CD14-positive monocyte (primary cell): ENCODE data around the gene NPPA. TPM values are rescaled to one million over a fixed set of nuclear protein-coding genes. Genes with fewer than 3 reads are reported as not detected.

Experiments
- DNase-seq, 3 donors: peaks; one replicate each; pipeline ENCODE4 v3.0.0-alpha.2; 2011 to 2022
- H2AFZ ChIP-seq: 2 replicates; pipeline ENCODE4 v1.6.0; 2012; ENCODE audit warnings: mild to moderate bottlenecking, low read depth, low read length, inconsistent platforms; ENCODE audit not compliant: insufficient read depth, poor library complexity, severe bottlenecking
- H3K27ac ChIP-seq, 2 donors: 1 replicate in 1 of 2; 2 replicates in 1 of 2; pipeline ENCODE4 v1.5.1; 2012 to 2013; ENCODE audit warnings: low read length in 2 of 2, control low read depth in 1 of 2, inconsistent platforms in 1 of 2, low read depth in 1 of 2, mild to moderate bottlenecking in 1 of 2
- H3K27me3 ChIP-seq, 2 donors: one replicate each; pipeline versions ENCODE4 v1.6.0 to v1.6.1; 2011 to 2013; ENCODE audit warnings: low read length in 2 of 2; ENCODE audit not compliant: control insufficient read depth in 2 of 2, insufficient read depth in 2 of 2
- H3K36me3 ChIP-seq, 2 donors: replicated peaks in 1 of 2; 1 replicate in 1 of 2; 2 replicates in 1 of 2; pipeline versions ENCODE4 v1.5.1 to v1.6.1; 2012 to 2013; ENCODE audit warnings: low read length in 2 of 2, control low read depth in 1 of 2, inconsistent platforms in 1 of 2, mild to moderate bottlenecking in 1 of 2; ENCODE audit not compliant: insufficient read depth in 2 of 2, control insufficient read depth in 1 of 2
- H3K4me1 ChIP-seq, 2 donors: 1 replicate in 1 of 2; 2 replicates in 1 of 2; pipeline versions ENCODE4 v1.5.1 to v1.6.1; 2012 to 2013; ENCODE audit warnings: low read length in 2 of 2, control low read depth in 1 of 2, inconsistent platforms in 1 of 2, mild to moderate bottlenecking in 1 of 2, moderate library complexity in 1 of 2; ENCODE audit not compliant: insufficient read depth in 2 of 2, control insufficient read depth in 1 of 2
- H3K4me2 ChIP-seq: replicated peaks from 2 replicates; pipeline ENCODE3; 2012; ENCODE audit warnings: low read length, moderate library complexity, mild to moderate bottlenecking; ENCODE audit not compliant: poor library complexity, severe bottlenecking; ENCODE audit errors: extremely low read depth
- H3K4me3 ChIP-seq, 3 experiments: fragments of 200-600 bp in 1 of 3; sonication (generic) in 1 of 3; replicated peaks in 1 of 3; 1 replicate in 2 of 3; 2 replicates in 1 of 3; pipeline ENCODE4 v1.5.1; 2011 to 2013; ENCODE audit warnings: low read length in 3 of 3, mild to moderate bottlenecking in 3 of 3, control low read depth in 2 of 3, low read depth in 2 of 3, inconsistent platforms in 1 of 3, moderate library complexity in 1 of 3
- H3K79me2 ChIP-seq: 2 replicates; pipeline ENCODE4 v1.6.0; 2012; ENCODE audit warnings: mild to moderate bottlenecking, control low read depth, inconsistent platforms, low read length, moderate library complexity; ENCODE audit not compliant: insufficient read depth
- H3K9ac ChIP-seq: 2 replicates; pipeline ENCODE4 v1.6.0; 2017; ENCODE audit warnings: low read length, mild to moderate bottlenecking; ENCODE audit not compliant: insufficient read depth, poor library complexity, severe bottlenecking
- H3K9me3 ChIP-seq, 2 donors: replicated peaks in 1 of 2; 1 replicate in 1 of 2; 2 replicates in 1 of 2; pipeline versions ENCODE4 v1.5.1 to v1.6.1; 2012 to 2013; ENCODE audit warnings: low read length in 2 of 2, control low read depth in 1 of 2; ENCODE audit not compliant: control insufficient read depth in 1 of 2, insufficient read depth in 1 of 2
- H4K20me1 ChIP-seq: 2 replicates; pipeline ENCODE4 v1.6.0; 2012; ENCODE audit warnings: mild to moderate bottlenecking, low read length, control low read depth, moderate library complexity; ENCODE audit not compliant: insufficient read depth
- H3K27ac Mint-ChIP-seq, 7 donors: one replicate each; pipeline ENCODE4 v1.8.0; 2020; ENCODE audit warnings: mild to moderate bottlenecking in 7 of 7, mixed read lengths in 7 of 7, moderate library complexity in 6 of 7, inconsistent platforms in 2 of 7
- H3K27me3 Mint-ChIP-seq, 3 donors: one replicate each; pipeline ENCODE4 v1.8.0; 2021 to 2022; ENCODE audit warnings: low read depth in 3 of 3, mild to moderate bottlenecking in 3 of 3, mixed read lengths in 3 of 3, moderate library complexity in 3 of 3, inconsistent platforms in 1 of 3
- H3K36me3 Mint-ChIP-seq, 2 donors: one replicate each; pipeline ENCODE4 v1.8.0; 2020; ENCODE audit warnings: mixed read lengths in 2 of 2, inconsistent platforms in 1 of 2, mild to moderate bottlenecking in 1 of 2
- H3K4me1 Mint-ChIP-seq: one replicate; pipeline ENCODE4 v1.8.0; 2020; ENCODE audit warnings: mild to moderate bottlenecking, mixed read lengths
- H3K4me3 Mint-ChIP-seq, 2 donors: one replicate each; pipeline ENCODE4 v1.8.0; 2020; ENCODE audit warnings: mild to moderate bottlenecking in 2 of 2, mixed read lengths in 2 of 2, moderate library complexity in 1 of 2
- H3K9me3 Mint-ChIP-seq, 7 donors: one replicate each; pipeline ENCODE4 v1.8.0; 2020 to 2022; ENCODE audit warnings: mixed read lengths in 7 of 7, mild to moderate bottlenecking in 6 of 7, moderate library complexity in 6 of 7, inconsistent platforms in 2 of 7
- CTCF ChIP-seq: fragments of 200-600 bp; IDR thresholded peaks from one replicate; pipeline ENCODE4 v1.8.0; 2022; ENCODE audit warnings: antibody characterized with exemption, mild to moderate bottlenecking
- WGBS: methylation state at CpG from one replicate; pipeline ENCODE4 v1.1.5; 2013; ENCODE audit warnings: missing lambda C conversion rate; ENCODE audit not compliant: insufficient coverage; 5-methylcytosine and 5-hydroxymethylcytosine counted together
- intact Hi-C, 2 donors: fragments of 100-400 bp; cut with micrococcal nuclease; formaldehyde crosslinking; loops; one replicate each; pipeline versions ENCODE4 v1.15.0 to v1.15.1; 2023
- polyA plus RNA-seq, 3 donors: library from polyadenylated mRNA; depleted of rRNA in 1 of 3; unstranded in 2 of 3; stranded (reverse) in 1 of 3; fragments of 300-500 nt in 2 of 3; fragments of >200 nt in 1 of 3; fragmentation: Illumina TruSeq in 2 of 3; gene quantifications; 1 replicate in 2 of 3; 2 replicates in 1 of 3; pipeline ENCODE4 v1.2.3, GENCODE V29; 2012 to 2021

The NPPA gene
- polyA plus RNA-seq, 3 donors, result not detected

GRCh38 chr1:11888877-11889208, 41.3 kb upstream of the NPPA start:
- no peak overlapping the region for H3K4me3 ChIP-seq
- no peaks in the 10 kb centered on the region for H3K27me3 ChIP-seq
- H3K36me3 ChIP-seq, result no peaks in the 10 kb centered on the region
- TF ChIP-seq CTCF, result no peak
- Mint-ChIP-seq H3K9me3 (peaks cover 0 to 2% (median 0%) of the 10 kb centered on the region in 7 donors), H3K36me3 (no peaks in the 10 kb centered on the region), H3K4me3 (no peak overlapping the region), H3K4me1 (peaks cover 11% of the 10 kb centered on the region), H3K27ac (no peak overlapping the region), H3K27me3 (peaks cover 0 to 2% (median 2%) of the 10 kb centered on the region in 3 donors)
- no peak overlapping the region for H3K4me2 ChIP-seq
- no peaks in the 10 kb centered on the region for H3K9me3 ChIP-seq
- intact Hi-C loops, result no loop called here
- no CpG with 5 or more reads among the region's 3 CpGs for WGBS
- H3K4me1 ChIP-seq, result peaks cover 9% of the 10 kb centered on the region in 2 donors
- no peak overlapping the region for H2AFZ ChIP-seq
- H3K9ac ChIP-seq, result no peak overlapping the region
- H4K20me1 ChIP-seq, result no peaks in the 10 kb centered on the region
- no peak for DNase-seq
- no peak overlapping the region for H3K27ac ChIP-seq
- no peaks in the 10 kb centered on the region for H3K79me2 ChIP-seq

- DNase-seq, result no peak
- no peak overlapping the region for H3K4me2 ChIP-seq
- intact Hi-C loops, result no loop called here
- no peak for TF ChIP-seq CTCF
- H2AFZ ChIP-seq, result no peak overlapping the region
- no peaks in the 10 kb centered on the region for H3K36me3 ChIP-seq
- H4K20me1 ChIP-seq, result no peaks in the 10 kb centered on the region
- H3K4me3 ChIP-seq, result no peak overlapping the region
- H3K27me3 Mint-ChIP-seq, result peaks cover 0 to 2% (median 2%) of the 10 kb centered on the region in 3 donors
- no peaks in the 10 kb centered on the region for H3K36me3 Mint-ChIP-seq
- H3K27ac ChIP-seq, result no peak overlapping the region
- H3K4me1 Mint-ChIP-seq, result peaks cover 6% of the 10 kb centered on the region
- 88% methylated on average over 15 of the region's 15 CpGs for WGBS
- H3K4me3 Mint-ChIP-seq, result no peak overlapping the region
- H3K9me3 Mint-ChIP-seq, result peaks cover 0 to 2% (median 0%) of the 10 kb centered on the region in 7 donors
- no peak overlapping the region for H3K27ac Mint-ChIP-seq
- H3K79me2 ChIP-seq, result no peaks in the 10 kb centered on the region
- no peaks in the 10 kb centered on the region for H3K9me3 ChIP-seq
- no peaks in the 10 kb centered on the region for H3K27me3 ChIP-seq
- no peak overlapping the region for H3K9ac ChIP-seq
- H3K4me1 ChIP-seq, result peaks cover 4% of the 10 kb centered on the region in 2 donors
These were observed 40.8 kb upstream of the NPPA start for GRCh38 chr1:11888206-11888876.
